Amygdala (tissue), 56 donors: ENCODE measurements around the gene FGF5.

Source experiments
- DNase-seq, 56 donors: peaks; one replicate each; lab custom pipeline; 2025; lab: John Stamatoyannopoulos, UW

The FGF5 gene

GRCh38 chr4:80334568-80334967 is 68.1 kb downstream of the FGF5 start:
- no peak for DNase-seq

GRCh38 chr4:80335226-80335553 is 68.7 kb downstream of the FGF5 start:
- no peak for DNase-seq

- peak in 39 of 56 donors; percentile 2 to 67 (median 31) for DNase-seq
These were observed 69.3 kb downstream of the FGF5 start, which contains the start of gene CFAP299 for GRCh38 chr4:80335554-80336358. Gene CFAP299, plus strand, starts transcription at chr4:80335730.

GRCh38 chr4:80336582-80336981 is 70.1 kb downstream of the FGF5 start:
- peak in 3 of 56 donors; percentile 1 to 15 (median 2) for DNase-seq

- no peak for DNase-seq
These were observed 73.6 kb downstream of the FGF5 start for GRCh38 chr4:80340036-80340435.
